HG02981 (cell line): ENCODE measurements around the gene SLC1A5.
"Not testable (repeated sequence)": the region's sequence is repeated elsewhere in the genome, so short reads cannot be mapped to it uniquely, and the experiment has no call there.

ENCODE experiments used
- ATAC-seq: cut with Tn5 transposase; IDR thresholded peaks from one replicate; pipeline ENCODE4 v1.9.1; 2021; ENCODE audit warnings: mild to moderate bottlenecking, moderate library complexity; ENCODE audit not compliant: unreplicated experiment

Gene SLC1A5

DNA sequence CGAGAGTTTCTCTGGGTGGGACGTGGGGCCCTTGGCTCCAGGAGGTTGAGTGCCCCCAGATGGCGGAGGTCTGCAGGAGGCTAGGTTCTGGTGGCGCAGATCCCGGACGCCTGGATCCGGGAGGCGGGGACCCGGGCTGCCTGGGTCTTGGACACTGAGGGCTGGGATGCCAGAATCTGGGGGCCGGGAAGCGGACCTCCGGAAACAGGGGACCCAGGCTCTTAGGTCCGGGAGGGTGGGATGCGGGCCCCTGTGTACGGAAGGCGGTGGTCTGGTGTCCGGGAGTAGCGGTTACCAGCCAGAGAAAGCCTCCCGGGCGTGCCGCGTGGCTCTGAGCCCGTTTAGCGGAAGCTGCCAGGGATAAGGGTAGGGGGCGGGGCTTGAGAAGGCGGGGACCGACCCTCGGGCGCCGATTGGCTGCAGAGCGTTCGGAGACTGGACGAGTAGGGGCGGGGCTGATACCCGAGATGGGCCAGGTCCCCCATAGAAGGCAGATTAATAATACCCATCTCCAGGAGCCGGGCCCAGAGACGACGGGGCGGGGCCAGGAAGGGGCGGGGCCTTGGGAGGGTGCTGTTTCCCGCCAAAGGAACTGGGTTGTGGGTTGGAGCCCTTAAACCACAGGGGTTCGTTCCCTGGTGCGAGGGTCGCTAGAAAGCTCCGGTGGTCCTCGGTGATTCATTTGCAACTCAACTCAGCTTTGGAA is at the start of gene SLC1A5:
Gene SLC1A5, minus strand, starts transcription at position 333 of the 706 bp plus-strand sequence. CDS start 629 bp downstream, outside the sequence.
- ATAC-seq, result peak; percentile 63

DNA sequence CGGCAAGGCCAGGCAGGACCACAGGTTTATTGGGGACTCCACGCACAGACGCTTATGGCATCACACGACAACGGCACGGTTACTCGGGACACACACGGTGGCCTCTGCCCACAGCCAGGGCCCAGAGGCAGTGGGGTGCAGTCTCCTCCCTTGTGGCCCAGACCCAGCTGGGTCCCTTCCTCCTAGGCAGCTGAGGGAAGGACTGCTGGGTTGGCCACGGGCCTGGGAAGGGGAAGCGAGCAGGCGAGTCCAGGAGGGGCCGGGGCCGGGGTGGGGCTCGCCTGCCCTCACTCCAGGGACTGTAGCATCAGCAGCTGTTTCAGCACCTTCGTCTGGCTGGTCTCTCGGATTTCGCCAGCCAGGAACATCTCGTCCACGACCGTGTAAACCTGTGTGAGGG is 49.8 kb upstream of the SLC1A5 start:
- no peak for ATAC-seq

DNA sequence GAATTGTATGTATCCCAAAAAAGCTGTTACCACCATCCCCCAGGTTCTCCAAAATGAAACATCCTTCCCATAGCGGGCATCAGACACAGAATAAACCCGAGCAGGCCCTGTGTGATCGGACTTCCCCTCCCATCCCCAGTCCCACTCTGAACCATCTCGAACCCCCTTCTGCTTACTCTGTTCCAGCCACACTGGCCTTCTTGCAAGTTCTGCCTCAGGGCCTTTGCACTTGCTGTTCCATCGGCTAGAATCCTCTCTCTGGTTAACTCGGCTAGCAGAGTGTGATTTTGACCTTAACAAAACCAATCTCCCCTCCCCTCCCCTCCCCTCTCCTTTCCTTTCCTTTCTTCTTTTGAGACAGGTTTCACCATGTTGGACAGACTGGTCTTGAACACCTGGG is 46.6 kb upstream of the SLC1A5 start:
- ATAC-seq, result no peak

DNA sequence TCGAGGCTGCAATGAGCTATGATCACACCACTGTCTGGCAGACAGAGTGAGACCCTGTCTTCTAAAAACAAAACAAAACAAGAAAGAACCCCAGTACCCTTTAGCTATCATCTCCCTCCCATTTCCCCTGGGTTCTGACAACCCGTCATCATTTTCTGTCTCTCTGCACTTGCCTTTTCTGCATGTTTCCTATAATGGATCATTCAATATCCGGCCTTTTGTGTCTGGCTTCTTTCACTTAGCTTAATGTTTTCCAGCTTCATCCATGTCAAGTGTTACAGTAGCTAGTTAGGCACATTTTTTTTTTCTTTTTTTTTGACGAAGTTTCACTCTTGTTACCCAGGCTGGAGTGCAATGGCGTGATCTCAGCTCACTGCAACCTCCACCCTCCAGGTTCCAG is 45.7 kb upstream of the SLC1A5 start:
- ATAC-seq, result no peak

DNA sequence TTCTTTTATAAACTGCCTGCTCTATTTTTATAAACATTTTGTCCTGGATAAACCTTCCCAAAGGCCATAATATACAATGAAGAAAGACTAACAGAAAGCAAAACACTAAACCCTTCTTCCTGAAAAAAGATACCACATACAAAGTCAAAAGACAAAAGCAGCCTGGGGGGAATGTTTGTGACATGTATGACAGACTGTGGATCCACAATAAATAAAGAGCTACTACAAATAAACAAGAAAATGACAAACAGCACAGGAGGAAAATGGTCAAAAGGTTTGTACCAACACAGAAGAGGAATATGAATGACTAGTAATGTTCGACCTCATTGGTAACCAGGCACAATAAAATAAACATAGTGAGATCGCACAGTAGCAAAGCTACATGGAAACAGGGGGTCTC is 42.5 kb upstream of the SLC1A5 start:
- no peak for ATAC-seq

DNA sequence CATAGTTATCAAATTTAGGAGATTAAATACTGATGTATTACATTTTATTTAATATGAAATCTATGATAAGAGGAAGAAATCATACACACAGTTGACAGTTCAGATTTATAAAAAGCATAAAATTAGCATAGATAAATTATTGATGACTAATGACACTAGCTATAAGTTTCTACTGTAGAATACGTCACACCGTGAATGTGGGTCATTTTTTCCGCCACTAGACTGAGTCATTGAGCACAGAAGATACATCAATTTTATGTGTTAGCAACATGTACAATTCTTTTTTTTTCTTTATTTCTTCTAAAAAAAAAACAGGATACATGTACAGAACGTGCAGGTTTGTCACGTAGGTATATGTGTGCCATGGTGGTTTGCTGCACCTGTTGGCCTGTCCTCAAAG is 40.1 kb upstream of the SLC1A5 start:
- no peak for ATAC-seq

DNA sequence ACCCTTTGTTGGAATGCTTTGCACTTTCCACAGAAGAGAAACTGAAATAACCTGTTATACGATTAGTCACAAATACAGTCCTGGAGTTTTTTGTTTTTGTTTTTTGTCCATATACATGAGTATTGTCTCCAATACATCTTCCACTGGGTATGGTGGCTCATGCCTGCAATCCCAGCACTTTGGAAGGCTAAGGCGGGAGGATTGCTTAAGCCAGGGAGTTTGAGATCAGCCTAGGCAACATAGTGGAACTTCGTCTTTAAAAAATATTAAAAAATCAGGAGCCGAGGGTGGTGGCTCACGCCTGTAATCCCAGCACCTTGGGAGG is 37.3 kb upstream of the SLC1A5 start:
- no peak for ATAC-seq

DNA sequence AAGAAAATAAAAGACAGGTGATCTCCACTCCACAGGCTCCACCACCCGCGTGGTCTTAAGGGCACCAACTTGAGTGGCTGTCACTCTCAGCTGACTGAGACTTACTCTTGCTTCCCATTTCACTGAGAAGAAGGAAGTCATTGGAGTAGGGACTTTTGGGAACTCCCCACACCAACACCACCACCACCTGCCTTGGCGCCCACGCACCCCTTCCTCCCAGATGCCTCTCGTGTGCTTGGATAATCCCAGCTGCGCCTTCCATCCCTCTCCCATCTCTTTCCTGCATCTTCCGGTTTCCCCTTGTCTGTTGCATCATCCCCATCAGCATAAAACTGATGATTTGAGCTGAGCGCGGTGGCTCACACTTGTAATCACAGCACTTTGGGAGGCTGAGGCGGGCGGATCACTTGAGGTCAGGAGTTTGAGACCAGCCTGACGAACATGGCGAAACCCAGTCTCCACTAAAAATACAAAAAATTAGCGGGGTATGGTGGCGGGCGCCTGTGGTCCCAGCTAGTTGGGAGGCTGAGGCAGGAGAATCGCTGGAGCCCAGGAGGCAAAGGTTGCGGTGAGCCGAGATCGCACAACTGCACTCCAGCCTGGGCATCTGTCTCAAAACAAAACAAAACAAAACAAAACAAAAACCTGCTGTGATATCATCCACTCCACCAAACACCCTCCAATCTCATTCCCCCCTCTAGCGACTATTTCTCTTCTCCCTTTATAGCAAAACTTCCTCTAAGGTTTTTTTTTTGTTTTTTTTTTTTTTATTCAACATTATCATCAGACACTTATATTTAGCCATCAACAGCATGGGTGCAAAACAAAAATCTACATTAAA is 36.7 kb upstream of the SLC1A5 start:
- no peak for ATAC-seq

DNA sequence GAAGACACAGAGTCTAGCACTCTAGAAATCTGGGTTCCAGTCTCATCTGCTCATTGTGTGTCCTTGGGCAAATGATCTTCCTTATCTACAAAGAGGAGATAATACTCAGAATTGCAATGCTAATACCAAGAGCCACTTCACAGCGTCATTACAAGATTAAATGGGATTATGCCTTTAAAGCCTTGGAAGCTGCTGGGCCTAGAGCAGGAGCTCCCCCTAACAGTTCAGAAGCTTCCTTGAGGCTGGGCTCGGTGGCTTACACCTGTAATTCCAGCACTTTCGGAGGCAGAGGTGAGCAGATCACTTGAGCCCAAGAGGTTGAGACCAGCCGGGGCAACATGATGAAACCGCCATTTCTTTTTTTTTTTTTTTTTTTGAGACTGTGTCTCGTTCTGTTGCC is 34.7 kb upstream of the SLC1A5 start:
- no peak for ATAC-seq

DNA sequence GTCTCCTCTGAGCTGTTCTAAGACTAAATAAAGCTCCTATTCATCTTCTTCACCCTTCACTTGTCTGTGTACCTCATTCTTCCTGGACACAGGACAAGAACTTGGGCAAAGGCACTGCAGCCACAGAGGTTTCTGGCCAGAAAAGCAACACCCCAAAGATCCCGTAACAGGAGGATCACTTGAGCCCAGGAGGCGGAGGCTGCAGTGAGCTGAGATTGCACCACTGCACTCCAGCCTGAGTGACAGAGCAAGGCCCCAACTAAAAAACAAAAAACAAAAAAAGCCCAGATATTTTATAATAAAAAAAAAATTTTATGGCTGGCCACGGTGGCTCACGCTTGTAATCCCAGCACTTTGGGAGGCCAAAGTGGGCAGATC is 34.0 kb upstream of the SLC1A5 start:
- not testable (repeated sequence) for ATAC-seq

DNA sequence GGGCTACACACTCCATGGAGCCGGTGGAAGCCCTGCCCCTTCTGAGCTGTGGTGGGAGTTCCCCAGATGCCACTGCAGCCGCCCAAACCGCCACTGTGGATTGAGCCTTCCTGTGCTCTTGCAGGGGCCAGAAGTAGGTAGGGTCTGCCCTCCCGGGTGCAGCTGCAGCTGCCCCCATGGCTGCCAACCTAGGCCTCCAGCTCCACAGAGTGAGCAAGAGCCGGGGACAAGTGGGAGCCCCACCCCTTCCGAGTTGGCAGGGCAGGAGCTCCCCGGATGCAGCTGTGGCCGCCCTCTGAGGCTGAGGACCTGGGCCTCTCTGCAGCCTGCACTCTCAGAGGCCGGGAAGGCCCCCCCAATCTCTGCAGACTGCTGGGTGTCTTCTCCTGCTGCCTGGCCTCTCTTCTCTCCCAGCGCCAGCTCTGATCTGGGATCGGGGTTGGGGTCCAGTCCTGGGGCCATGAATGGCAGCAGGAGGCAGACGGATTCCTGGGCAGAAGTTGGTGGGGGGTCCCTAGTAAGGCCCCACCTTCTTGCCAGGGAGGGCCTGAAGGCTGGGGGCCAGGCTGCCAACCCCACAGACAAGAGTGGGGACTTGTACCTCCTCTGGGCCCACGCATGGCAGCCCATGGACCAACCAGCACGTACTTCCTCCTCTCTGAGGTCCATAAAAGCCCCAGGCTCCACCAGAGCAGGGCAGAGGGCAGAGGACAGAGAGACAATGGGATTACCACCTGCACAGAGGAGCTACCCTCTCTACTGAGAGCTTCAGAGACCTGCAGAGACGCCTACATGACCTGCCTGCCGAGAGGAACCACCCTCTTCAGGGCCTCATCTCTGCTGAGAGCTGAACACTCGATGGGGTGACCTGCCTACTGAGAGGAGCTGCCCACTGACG is 33.4 kb upstream of the SLC1A5 start:
- ATAC-seq, result peak; percentile 44

DNA sequence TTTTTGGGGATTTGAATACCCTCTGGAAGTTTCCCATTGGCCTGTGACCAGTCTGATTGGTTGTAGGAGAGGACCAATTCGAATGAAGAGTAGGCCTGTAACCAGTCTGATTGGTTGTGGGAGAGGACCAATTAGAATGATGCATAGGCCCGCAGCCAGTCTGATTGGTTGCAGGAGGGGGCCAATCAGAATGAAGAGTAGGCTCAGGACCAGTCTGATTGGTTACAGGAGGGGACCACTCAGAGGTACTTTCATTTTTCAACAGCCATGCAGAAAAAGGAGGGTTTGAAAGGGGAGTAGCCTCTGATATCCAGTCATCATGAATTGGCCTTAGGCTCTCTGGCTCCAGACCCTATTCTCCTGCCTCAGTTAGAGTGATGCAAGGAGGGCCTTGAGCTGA is 30.4 kb upstream of the SLC1A5 start:
- no peak for ATAC-seq

DNA sequence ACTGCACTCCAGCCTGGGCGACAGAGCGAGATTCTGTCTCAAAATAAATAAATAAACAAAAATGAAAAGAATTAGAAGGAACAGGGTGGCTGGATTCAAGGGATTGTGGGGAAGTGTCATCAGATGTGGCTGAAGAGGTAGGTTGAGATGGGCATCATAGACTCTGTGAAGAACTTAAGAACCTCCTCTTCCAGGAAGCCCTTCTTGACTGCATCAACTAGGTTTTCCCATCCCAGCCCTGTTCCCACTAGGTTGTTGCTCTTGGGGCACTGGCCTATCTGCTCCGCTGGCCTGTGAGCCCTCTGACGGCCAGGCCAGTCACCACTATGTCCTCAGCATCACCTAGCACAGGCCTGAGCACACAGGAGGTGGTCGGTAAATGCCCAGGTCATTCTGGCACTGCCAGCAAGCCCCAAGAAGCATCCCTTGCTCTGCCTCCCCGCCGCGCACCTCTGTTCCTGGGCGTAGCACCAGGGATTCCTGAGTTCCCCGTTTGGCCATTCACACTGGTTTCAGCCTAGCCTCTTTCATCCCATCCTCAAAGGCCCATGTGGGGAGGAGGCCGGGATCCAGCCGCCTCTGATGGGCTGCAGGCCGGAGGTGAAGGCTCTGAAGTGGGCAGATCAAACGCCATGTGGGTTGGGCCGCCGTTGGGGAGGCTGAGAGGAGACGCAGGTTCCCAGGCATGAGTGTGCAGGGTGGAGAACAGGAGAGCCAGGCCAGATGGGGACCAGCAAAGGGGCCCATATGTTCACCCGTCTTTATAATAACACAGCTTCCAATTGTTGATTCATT is 27.6 kb upstream of the SLC1A5 start:
- ATAC-seq, result no peak

DNA sequence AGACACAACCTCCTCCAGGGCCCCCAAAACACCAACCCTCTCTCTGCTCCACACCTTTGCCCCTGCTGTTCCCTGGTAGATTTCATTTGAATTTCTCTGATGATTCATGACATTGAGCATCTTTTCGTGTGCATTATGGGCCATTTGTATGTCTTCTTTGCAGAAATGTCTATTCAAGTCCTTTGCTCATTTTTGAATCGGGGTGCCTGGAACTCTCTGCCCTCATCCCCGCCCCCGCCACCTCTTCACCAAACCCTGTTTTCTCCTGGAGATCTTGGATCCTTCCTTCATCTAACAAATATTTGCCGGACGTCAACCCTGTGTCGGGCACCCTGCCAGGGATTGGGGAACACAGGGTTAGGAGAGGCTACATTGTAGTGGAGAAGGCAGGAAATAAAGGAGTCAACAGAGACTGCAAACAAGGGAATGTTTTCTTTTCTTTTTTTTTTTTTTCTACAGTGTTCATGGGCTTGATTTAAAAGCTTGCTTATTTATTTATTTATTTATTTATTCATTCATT is 25.5 kb upstream of the SLC1A5 start:
- no peak for ATAC-seq

DNA sequence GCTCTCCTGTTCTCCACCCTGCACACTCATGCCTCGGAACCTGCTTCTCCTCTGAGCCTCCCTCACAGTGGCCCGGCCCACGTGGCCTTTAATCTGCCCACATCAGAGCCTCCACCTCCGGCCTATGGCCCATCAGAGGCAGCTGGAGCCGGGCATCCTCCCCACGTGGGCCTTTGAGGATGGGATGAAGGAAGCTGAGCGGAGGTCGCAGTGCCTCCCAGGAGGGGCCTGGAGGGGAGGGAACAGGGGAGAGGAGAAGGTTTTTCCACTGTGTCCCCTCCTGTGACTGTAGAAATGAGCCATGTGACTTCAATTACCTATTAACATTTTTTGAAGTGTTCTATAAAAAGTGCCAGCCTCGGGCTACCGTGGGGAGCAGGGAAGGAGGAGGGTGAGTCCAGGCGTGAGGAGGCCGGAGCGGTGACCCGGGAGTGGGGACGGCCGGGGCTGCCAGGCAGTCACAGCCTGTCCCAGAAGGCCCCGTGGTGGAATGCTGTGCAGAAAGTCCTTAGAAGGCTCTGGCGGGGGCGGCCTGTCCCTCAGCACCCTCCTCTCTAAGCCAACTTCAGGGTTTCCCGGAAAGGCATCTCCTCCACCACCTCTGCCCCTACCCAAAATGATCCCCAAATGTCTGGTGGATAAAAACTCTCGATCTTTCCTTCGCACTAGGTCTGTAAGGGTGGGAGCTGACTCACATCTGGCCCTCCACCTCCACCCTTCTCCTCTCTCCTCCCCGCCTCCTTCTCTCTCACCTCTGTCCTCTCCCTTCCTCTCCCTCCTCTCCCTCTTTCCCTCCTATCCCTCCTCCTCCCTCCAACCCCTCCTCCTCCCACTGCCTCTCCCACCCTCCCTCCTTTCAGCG is 24.8 kb upstream of the SLC1A5 start:
- no peak for ATAC-seq

DNA sequence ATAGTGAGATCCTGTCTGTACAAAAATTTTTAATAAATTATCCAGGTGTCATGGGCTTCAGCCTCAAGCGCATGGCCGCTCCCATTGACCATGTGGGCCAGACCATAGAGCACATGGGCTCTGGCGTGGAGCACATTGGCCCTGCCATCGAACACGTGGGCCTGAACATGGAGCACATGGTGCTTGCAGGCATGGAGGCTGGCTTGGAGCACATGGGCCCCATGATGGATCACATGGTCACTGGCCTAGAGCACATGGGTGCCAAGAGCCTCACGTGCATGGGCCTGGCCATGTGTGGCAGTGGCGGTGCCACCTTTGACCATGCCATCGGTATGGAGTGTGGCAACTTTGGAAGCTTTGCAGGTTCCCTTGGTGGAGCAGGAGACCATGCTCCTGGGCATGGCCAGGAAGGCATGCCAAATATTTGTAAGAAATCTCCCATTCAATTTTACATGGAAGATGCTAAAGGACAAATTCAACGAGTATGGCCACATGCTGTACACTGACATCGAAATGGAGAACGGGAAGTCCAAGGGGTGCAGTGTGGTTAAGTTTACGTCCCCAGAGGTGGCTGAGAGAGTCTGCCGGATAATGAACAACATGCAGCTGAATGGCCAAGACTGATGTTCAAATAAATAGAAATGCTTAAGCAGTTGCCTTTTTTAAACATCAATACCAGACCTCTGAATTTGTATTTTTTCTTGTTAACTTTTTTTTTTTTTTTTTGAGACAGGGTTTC is 21.3 kb upstream of the SLC1A5 start:
- ATAC-seq, result no peak

DNA sequence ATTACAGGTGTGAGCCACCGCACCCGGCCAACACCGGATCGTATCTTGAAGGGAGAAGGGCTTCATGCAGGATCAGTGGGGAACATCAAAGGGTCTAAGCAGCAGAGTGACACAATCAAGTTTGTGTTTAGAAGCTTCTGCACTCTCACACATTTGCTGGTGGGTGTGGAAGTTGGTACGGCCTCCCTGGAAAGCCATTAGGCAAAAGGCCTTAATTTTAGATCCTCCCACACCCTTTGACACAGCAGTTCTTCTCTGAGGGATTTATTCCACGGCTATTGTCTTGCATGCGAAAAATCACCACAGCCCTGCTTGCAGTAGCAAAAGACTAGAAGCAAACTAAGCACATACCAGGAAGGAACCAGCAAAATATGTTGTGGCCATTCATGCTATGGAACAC is 18.3 kb upstream of the SLC1A5 start:
- ATAC-seq, result no peak

DNA sequence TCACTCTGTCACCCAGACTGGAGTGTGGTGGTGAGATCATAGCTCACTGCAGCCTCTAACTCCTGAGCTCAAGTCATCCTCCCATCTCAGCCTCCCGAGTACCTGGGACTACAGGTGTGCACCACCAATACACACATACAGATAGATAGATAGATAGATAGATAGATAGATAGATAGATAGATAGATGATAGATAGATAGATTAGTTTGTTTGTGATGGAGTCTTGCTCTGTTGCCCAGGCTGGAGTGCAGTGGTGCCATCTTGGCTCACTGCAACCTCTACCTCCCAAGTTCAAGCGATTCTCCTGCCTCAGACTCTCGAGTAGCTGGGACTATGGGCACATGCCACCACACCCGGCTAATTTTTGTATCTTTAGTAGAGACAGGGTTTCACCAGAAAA is 16.0 kb upstream of the SLC1A5 start:
- not testable (repeated sequence) for ATAC-seq

DNA sequence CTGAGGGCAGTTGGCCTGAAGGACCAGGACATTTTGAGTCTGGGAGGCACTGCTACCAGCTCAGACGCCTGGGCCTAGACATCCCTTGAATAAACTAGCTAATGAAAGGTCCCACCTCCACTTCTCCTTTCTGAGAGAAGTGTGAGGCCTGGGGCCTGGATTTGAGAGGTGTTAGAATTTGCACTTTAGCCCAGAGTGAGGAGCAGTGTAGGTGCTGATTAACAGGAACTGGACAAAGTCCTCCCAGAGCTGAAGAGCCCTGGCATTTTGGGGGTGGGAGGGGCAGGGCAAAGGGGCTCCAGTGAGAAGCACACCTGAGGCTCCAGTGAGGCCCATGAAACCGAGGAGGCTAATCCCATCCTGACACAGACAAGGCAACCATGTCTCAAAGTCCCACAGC is 15.2 kb upstream of the SLC1A5 start:
- no peak for ATAC-seq
